GM18867 (cell line): Measurements from ENCODE around the gene TBC1D3B.
"Not testable (repeated sequence)": the region's sequence is repeated elsewhere in the genome, so short reads cannot be mapped to it uniquely, and the experiment has no call there.

Source experiments
- ATAC-seq: cut with Tn5 transposase; IDR thresholded peaks from one replicate; pipeline ENCODE4 v1.9.1; 2021; ENCODE audit warnings: mild to moderate bottlenecking, moderate library complexity; ENCODE audit not compliant: unreplicated experiment

Gene TBC1D3B

GRCh38 chr17:36182176-36183000 lies 6.0 kb upstream of the TBC1D3B start:
- ATAC-seq, result no peak

GRCh38 chr17:36181446-36182175 lies 5.2 kb upstream of the TBC1D3B start:
- not testable (repeated sequence) for ATAC-seq

- ATAC-seq, result not testable (repeated sequence)
Measured at GRCh38 chr17:36168836-36169235, 7.6 kb downstream of the TBC1D3B start.

GRCh38 chr17:36153895-36154610 lies 22.4 kb downstream of the TBC1D3B start:
- ATAC-seq, result no peak

GRCh38 chr17:36152639-36153120 lies 23.8 kb downstream of the TBC1D3B start:
- ATAC-seq, result no peak

GRCh38 chr17:36151891-36152638 lies 24.4 kb downstream of the TBC1D3B start:
- ATAC-seq, result no peak

- ATAC-seq, result peak; percentile 18
Measured at GRCh38 chr17:36149296-36149820, 27.1 kb downstream of the TBC1D3B start.

- peak; percentile 72 for ATAC-seq
Measured at GRCh38 chr17:36148559-36149295, 27.7 kb downstream of the TBC1D3B start.

GRCh38 chr17:36147601-36148000 lies 28.8 kb downstream of the TBC1D3B start:
- no peak for ATAC-seq

- no peak for ATAC-seq
Measured at GRCh38 chr17:36144981-36145729, 31.3 kb downstream of the TBC1D3B start.

- no peak for ATAC-seq
Measured at GRCh38 chr17:36144014-36144413, 32.4 kb downstream of the TBC1D3B start.

- no peak for ATAC-seq
Measured at GRCh38 chr17:36142806-36143205, 33.6 kb downstream of the TBC1D3B start.

- no peak for ATAC-seq
Measured at GRCh38 chr17:36142235-36142634, 34.2 kb downstream of the TBC1D3B start.

GRCh38 chr17:36136439-36136838 lies 40.0 kb downstream of the TBC1D3B start:
- ATAC-seq, result no peak

GRCh38 chr17:36136036-36136435 lies 40.4 kb downstream of the TBC1D3B start:
- ATAC-seq, result no peak

GRCh38 chr17:36135465-36135864 lies 41.0 kb downstream of the TBC1D3B start:
- no peak for ATAC-seq

- no peak for ATAC-seq
Measured at GRCh38 chr17:36133602-36134236, 42.7 kb downstream of the TBC1D3B start.

- ATAC-seq, result no peak
Measured at GRCh38 chr17:36132421-36132831, 44.0 kb downstream of the TBC1D3B start.
